Panc1 (cell line): ENCODE results near the gene GBE1. TPM values are rescaled to one million over a fixed set of nuclear protein-coding genes. Genes with fewer than 3 reads are reported as not detected.

Experiments
- ATAC-seq: fragments of 200-7000 bp; cut with Tn5 transposase; 2 replicates; pipeline ENCODE4 v1.9.1; 2020; ENCODE audit warnings: mild to moderate bottlenecking, moderate library complexity
- BruUV-seq: library from RNA; stranded (reverse); fragments of 400-500 nt; replicated peaks from 2 replicates; lab custom pipeline; 2021; lab: Mats Ljungman, UMichigan
- CTCF ChIA-PET: fragments of 300-600 bp; sonication (Branson Sonifier 250); formaldehyde crosslinking; loops from one replicate; lab custom pipeline; 2022; ENCODE audit warnings: antibody characterized with exemption; lab: Charles Lee
- POLR2A ChIA-PET: fragments of 300-600 bp; sonication (Branson Sonifier 250); formaldehyde crosslinking; loops from one replicate; lab custom pipeline; 2022; ENCODE audit warnings: antibody characterized with exemption; lab: Charles Lee
- DNase-seq: peaks from one replicate; pipeline ENCODE4 v3.0.0-alpha.2; 2010; ENCODE audit warnings: low read depth, low spot score
- H3K27ac ChIP-seq: 2 replicates; pipeline ENCODE4 v1.5.1; 2011; ENCODE audit warnings: mild to moderate bottlenecking, low read length, inconsistent platforms
- H3K27me3 ChIP-seq: fragments of 200-500 bp; sonication (Bioruptor generic); 2 replicates; pipeline ENCODE4 v1.6.0; 2014; ENCODE audit warnings: low read length, inconsistent platforms; ENCODE audit not compliant: control insufficient read depth, insufficient read depth
- H3K36me3 ChIP-seq: fragments of 200-500 bp; sonication (Bioruptor generic); 2 replicates; pipeline ENCODE4 v1.5.1; 2014; ENCODE audit warnings: inconsistent platforms, mild to moderate bottlenecking, low read length, moderate library complexity; ENCODE audit not compliant: control insufficient read depth, insufficient read depth
- H3K4me1 ChIP-seq: 2 replicates; pipeline ENCODE4 v1.5.1; 2011; ENCODE audit warnings: inconsistent platforms, mild to moderate bottlenecking, low read length, moderate library complexity; ENCODE audit not compliant: control insufficient read depth, insufficient read depth
- H3K4me3 ChIP-seq, 2 experiments: 2 replicates each; pipeline ENCODE4 v1.5.1; 2011 to 2012; ENCODE audit warnings: low read depth in 2 of 2, low read length in 2 of 2, mild to moderate bottlenecking in 2 of 2, inconsistent platforms in 1 of 2, moderate library complexity in 1 of 2
- H3K9me3 ChIP-seq: fragments of 200-500 bp; sonication (Bioruptor generic); 2 replicates; pipeline ENCODE4 v1.5.1; 2014; ENCODE audit warnings: low read depth, mild to moderate bottlenecking, inconsistent platforms, low read length, moderate library complexity; ENCODE audit not compliant: control insufficient read depth, insufficient read depth
- CTCF ChIP-seq: fragments of 450-650 bp; IDR thresholded peaks from 2 replicates; pipeline ENCODE4 v1.5.1; 2017; ENCODE audit warnings: mild to moderate bottlenecking
- POLR2AphosphoS5 ChIP-seq: IDR thresholded peaks from 2 replicates; pipeline ENCODE4 v1.6.1; 2012; ENCODE audit warnings: mild to moderate bottlenecking, low read depth, low read length, moderate library complexity
- REST ChIP-seq, 2 experiments: IDR thresholded peaks; 2 replicates each; pipeline ENCODE4 v1.6.1; 2011 to 2012; ENCODE audit warnings: low read depth in 2 of 2, control low read depth in 1 of 2, low read length in 1 of 2, mild to moderate bottlenecking in 1 of 2, moderate library complexity in 1 of 2; ENCODE audit not compliant: insufficient read depth in 1 of 2
- SIN3A ChIP-seq: IDR thresholded peaks from 2 replicates; pipeline ENCODE4 v1.6.1; 2012; ENCODE audit warnings: low read depth, mild to moderate bottlenecking, low read length, moderate library complexity, borderline replicate concordance; ENCODE audit not compliant: insufficient read depth
- TCF7L2 ChIP-seq: IDR thresholded peaks from 2 replicates; pipeline ENCODE4 v1.6.1; 2011; ENCODE audit warnings: mild to moderate bottlenecking, low read depth, low read length, inconsistent platforms
- in situ Hi-C: cut with HindIII; loops from 2 replicates; pipeline ENCODE4 v1.10.0; 2016; ENCODE audit warnings: low sequenced_read_pairs, low pct_unique_long_range_greater_than_20kb
- intact Hi-C: fragments of 100-400 bp; cut with micrococcal nuclease; formaldehyde crosslinking; loops from one replicate; pipeline ENCODE4 v1.10.0; 2022; ENCODE audit not compliant: unreplicated experiment
- total RNA-seq: library from RNA; stranded (reverse); gene quantifications from one replicate; pipeline ENCODE4 v1.2.1, GENCODE V29; 2021; ENCODE audit not compliant: unreplicated experiment

GBE1 gene
- total RNA-seq, 1 experiment from 2014 or later, result 30.4 TPM

- CTCF ChIA-PET, result no interaction called here
- intact Hi-C loops, result no loop called here
- Histone ChIP-seq H3K36me3 (no peaks in the 10 kb centered on the region), H3K4me1 (no peaks in the 10 kb centered on the region), H3K9me3 (no peaks in the 10 kb centered on the region), H3K27ac (no peak overlapping the region), H3K27me3 (no peaks in the 10 kb centered on the region), H3K4me3 (no peak overlapping the region)
- no peak for DNase-seq
- in situ Hi-C loops, result no loop called here
- POLR2A ChIA-PET, result no interaction called here
- TF ChIP-seq POLR2AphosphoS5, result no peak
- TF ChIP-seq CTCF, result no peak
- TF ChIP-seq TCF7L2, result no peak
- TF ChIP-seq REST (IDR thresholded peaks at IDR 0.05; ENCODE audit: insufficient read depth in 1 of 2, low read depth in 2 of 2, low read length in 1 of 2), result no peak
- no peak for TF ChIP-seq SIN3A
- no peak for ATAC-seq
- BruUV-seq, result no TSS peak
These were observed 247.9 kb downstream of the GBE1 start for GRCh38 chr3:81513591-81513990.

GRCh38 chr3:81503026-81503425, 258.4 kb downstream of the GBE1 start:
- TF ChIP-seq REST (IDR thresholded peaks at IDR 0.05; ENCODE audit: insufficient read depth in 1 of 2, low read depth in 2 of 2, low read length in 1 of 2), result no peak
- TF ChIP-seq POLR2AphosphoS5, result no peak
- no peak for TF ChIP-seq TCF7L2
- TF ChIP-seq SIN3A, result no peak
- TF ChIP-seq CTCF, result no peak
- ATAC-seq (no peak), DNase-seq (no peak)
- ChIA-PET CTCF (no interaction called here), POLR2A (no interaction called here)
- H3K27me3 ChIP-seq, result no peaks in the 10 kb centered on the region
- H3K4me1 ChIP-seq, result no peaks in the 10 kb centered on the region
- no peak overlapping the region for H3K4me3 ChIP-seq
- in situ Hi-C loops, result no loop called here
- no peak overlapping the region for H3K27ac ChIP-seq
- H3K36me3 ChIP-seq, result no peaks in the 10 kb centered on the region
- H3K9me3 ChIP-seq, result no peaks in the 10 kb centered on the region
- intact Hi-C loops, result no loop called here
- no TSS peak for BruUV-seq
